ENCODE data around the gene SEPTIN12.

DNA sequence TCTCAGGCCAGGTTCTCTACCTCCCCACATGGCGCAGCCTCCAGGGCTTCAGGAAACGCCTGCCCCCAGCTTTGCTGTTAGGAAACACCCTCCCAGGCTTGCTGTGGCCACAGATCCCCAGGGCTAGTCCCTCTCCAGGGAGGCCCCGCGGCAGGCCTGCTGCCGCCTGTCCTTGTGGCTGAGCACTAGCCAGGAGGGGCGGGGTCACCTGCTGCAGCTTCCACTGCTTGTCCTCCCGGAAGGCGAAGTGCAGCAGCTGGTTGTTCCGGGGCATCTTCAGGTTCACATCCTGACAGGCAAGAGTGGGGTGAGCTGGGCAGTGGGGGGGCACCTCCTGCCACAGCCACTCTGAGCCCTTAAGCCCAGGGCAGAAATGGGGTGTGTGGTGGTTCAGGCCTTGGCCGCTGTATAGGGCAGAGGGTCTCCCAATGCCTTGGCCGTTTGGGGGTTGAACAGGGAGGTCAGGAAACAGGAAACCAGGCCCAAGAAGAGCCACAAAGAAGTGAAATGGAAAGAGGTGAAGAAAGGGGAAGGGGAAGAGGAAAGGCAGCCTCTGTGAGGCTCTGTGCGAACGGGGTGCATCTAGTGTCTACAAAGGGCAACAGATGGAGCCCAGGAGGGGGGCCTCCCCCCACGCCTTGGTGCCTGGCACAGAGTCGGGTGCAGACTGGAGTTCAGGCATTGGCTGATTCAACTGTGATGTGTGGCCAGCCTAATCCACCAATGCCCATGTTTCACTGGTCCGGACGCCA, 12.3 kb upstream of the SEPTIN12 start:
- TF ChIP-seq, protein P1, sequence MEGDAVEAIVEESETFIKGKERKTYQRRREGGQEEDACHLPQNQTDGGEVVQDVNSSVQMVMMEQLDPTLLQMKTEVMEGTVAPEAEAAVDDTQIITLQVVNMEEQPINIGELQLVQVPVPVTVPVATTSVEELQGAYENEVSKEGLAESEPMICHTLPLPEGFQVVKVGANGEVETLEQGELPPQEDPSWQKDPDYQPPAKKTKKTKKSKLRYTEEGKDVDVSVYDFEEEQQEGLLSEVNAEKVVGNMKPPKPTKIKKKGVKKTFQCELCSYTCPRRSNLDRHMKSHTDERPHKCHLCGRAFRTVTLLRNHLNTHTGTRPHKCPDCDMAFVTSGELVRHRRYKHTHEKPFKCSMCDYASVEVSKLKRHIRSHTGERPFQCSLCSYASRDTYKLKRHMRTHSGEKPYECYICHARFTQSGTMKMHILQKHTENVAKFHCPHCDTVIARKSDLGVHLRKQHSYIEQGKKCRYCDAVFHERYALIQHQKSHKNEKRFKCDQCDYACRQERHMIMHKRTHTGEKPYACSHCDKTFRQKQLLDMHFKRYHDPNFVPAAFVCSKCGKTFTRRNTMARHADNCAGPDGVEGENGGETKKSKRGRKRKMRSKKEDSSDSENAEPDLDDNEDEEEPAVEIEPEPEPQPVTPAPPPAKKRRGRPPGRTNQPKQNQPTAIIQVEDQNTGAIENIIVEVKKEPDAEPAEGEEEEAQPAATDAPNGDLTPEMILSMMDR (IDR thresholded peaks at IDR 0.05), result no peak
- TF ChIP-seq POLR2A (IDR thresholded peaks at IDR 0.05) (no peak), POLR2AphosphoS5 (IDR thresholded peaks at IDR 0.05) (no peak)
